Measurements from ENCODE around the gene PRPF18. TPM values are rescaled to one million over a fixed set of nuclear protein-coding genes. Genes with fewer than 3 reads are reported as not detected.
"Not testable (repeated sequence)": the region's sequence is repeated elsewhere in the genome, so short reads cannot be mapped to it uniquely, and the experiment has no call there.

The PRPF18 gene, protein sequence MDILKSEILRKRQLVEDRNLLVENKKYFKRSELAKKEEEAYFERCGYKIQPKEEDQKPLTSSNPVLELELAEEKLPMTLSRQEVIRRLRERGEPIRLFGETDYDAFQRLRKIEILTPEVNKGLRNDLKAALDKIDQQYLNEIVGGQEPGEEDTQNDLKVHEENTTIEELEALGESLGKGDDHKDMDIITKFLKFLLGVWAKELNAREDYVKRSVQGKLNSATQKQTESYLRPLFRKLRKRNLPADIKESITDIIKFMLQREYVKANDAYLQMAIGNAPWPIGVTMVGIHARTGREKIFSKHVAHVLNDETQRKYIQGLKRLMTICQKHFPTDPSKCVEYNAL
- total RNA-seq = 10 to 100 TPM; 18.0 to 40.2 TPM

DNA sequence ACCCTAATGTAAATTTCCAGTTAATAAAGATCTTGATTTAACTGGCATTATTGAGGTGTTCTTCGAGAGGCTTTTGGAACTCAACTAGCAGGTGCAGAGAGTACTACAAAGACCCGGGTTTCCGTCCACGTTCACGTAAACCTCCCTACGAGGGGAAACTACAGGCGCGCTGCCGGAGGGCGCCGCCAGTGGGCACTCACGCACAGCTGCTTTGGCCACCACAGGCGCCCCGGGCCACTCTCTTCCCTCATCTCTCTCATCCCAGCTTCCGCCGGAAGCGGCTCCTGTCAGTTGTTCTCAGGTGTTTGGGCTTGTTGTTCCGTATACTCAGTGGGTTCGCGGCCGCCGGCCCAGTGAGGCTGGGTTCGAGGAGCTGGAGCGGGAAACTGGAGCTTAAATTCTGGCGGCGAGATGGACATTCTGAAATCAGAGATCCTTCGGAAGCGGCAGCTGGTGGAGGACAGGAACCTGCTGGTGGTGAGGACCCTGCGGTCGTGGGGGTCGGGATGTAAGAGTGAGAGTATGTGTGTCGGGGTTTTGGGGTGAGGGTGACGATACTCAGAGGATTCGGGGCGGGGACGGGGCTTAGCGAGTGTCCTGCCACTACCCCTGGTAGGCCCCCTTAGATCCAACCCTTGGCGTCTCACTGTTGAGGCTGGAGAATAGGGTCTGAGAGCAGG is at the start of gene PRPF18:
Gene PRPF18 (plus strand): TSS at position 290 of the 680 bp plus-strand sequence. CDS start 122 bp downstream, at position 412.
- H3K4me3 ChIP-seq = peak within 1 kb of the TSS; percentile 81
- no peaks in the 10 kb centered on the region for H3K9me3 ChIP-seq
- peak; percentile 84 for DNase-seq (ENCODE audit: low spot score)
- no peaks in the 10 kb centered on the region for H3K27me3 ChIP-seq (replicated peaks; ENCODE audit: insufficient read depth)
- peaks cover 13 to 16% of the 10 kb centered on the region in 2 donors for H3K4me1 ChIP-seq (ENCODE audit: control insufficient read depth in 1 of 2, low read depth in 2 of 2)
- peak within 1 kb of the TSS in 1 of 2 donors; percentile 9 for H3K27ac ChIP-seq
- ATAC-seq (ENCODE audit: insufficient number of reproducible peaks, low FRiP score, low read depth) = peak; percentile 93
- TF ChIP-seq, protein P1, sequence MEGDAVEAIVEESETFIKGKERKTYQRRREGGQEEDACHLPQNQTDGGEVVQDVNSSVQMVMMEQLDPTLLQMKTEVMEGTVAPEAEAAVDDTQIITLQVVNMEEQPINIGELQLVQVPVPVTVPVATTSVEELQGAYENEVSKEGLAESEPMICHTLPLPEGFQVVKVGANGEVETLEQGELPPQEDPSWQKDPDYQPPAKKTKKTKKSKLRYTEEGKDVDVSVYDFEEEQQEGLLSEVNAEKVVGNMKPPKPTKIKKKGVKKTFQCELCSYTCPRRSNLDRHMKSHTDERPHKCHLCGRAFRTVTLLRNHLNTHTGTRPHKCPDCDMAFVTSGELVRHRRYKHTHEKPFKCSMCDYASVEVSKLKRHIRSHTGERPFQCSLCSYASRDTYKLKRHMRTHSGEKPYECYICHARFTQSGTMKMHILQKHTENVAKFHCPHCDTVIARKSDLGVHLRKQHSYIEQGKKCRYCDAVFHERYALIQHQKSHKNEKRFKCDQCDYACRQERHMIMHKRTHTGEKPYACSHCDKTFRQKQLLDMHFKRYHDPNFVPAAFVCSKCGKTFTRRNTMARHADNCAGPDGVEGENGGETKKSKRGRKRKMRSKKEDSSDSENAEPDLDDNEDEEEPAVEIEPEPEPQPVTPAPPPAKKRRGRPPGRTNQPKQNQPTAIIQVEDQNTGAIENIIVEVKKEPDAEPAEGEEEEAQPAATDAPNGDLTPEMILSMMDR (IDR thresholded peaks at IDR 0.05) = peak; percentile 93
- no peaks in the 10 kb centered on the region for H3K36me3 ChIP-seq

DNA sequence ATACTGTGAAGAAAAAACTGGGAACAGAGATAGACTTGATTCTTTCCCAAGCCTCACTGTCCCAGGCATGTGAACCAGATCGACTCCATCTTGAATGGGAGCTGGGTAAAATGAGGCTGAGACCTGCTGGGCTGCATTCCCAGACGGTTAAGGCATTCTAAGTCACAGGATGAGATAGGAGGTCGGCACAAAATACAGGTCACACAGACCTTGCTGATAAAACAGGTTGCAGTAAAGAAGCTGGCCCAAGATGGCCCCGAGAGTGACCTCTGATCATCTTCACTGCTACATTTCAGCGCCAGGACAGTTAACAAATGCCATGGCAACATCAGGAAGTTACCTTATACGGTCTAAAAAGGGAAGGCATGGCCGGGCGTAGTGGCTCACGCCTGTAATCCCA is 48.8 kb upstream of the PRPF18 start:
- ATAC-seq (ENCODE audit: insufficient number of reproducible peaks, low FRiP score, low read depth); DNase-seq (ENCODE audit: low spot score); H3K36me3 ChIP-seq: not testable (repeated sequence)

DNA sequence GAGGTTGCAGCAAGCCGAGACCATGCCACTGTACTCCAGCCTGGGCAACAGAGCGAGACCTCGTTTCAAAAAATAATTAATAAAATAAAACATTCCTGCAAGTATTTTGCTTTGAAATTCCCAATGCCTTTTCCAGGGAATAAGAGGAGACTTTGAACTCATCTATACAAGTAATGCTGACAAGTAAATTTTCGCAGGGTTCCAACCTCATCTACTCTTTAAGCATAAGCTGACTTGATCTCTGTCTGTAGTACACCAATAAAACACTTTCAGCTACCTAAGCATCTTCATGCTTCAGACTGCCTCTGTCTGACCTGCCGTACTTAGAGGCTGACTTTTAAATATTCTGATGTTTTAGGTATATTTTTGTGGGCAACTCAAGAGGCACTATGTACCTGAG is 44.2 kb upstream of the PRPF18 start:
- Histone ChIP-seq H3K27me3 (replicated peaks; ENCODE audit: insufficient read depth) (no peaks in the 10 kb centered on the region), H3K4me3 (no peak overlapping the region), H3K27ac (no peak overlapping the region), H3K36me3 (no peaks in the 10 kb centered on the region), H3K9me3 (no peaks in the 10 kb centered on the region), H3K4me1 (ENCODE audit: control insufficient read depth in 1 of 2, low read depth in 2 of 2) (no peaks in the 10 kb centered on the region)
- ATAC-seq (ENCODE audit: insufficient number of reproducible peaks, low FRiP score, low read depth) = no peak
- TF ChIP-seq, protein P1 (IDR thresholded peaks at IDR 0.05) = no peak
- no peak for DNase-seq (ENCODE audit: low spot score)

More for the DNA sequence above, 48.8 kb upstream of the PRPF18 start:
- not testable (repeated sequence) for H3K27me3 ChIP-seq (replicated peaks; ENCODE audit: insufficient read depth); H3K4me3 ChIP-seq; H3K4me1 ChIP-seq (ENCODE audit: control insufficient read depth in 1 of 2, low read depth in 2 of 2); H3K27ac ChIP-seq; H3K9me3 ChIP-seq

DNA sequence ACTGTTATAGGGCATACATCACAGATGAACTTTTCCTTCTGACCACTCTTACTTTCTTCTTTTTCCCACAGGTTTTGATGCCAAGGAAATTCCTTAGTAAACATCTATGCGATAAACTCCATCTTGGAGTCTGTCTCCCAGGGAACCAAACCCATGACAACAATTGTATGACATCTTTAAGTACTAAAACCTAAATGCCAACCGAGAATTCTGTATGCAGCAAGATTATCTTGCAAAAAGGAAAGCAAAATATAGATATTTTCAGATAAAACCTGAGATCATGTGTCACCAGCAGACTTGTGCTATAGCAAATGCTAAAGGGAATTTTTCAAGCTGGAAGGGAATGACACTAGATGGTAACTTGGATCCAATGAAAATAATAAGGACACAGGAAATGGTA is 36.0 kb upstream of the PRPF18 start:
- ATAC-seq (ENCODE audit: insufficient number of reproducible peaks, low FRiP score, low read depth) = no peak
- H3K27me3 ChIP-seq (replicated peaks; ENCODE audit: insufficient read depth) = no peaks in the 10 kb centered on the region
- no peak overlapping the region for H3K4me3 ChIP-seq
- TF ChIP-seq, protein P1 (IDR thresholded peaks at IDR 0.05) = no peak
- no peak for DNase-seq (ENCODE audit: low spot score)
- peaks cover 9% of the 10 kb centered on the region for H3K9me3 ChIP-seq
- H3K4me1 ChIP-seq (ENCODE audit: control insufficient read depth in 1 of 2, low read depth in 2 of 2) = no peaks in the 10 kb centered on the region
- H3K27ac ChIP-seq = no peak overlapping the region
- H3K36me3 ChIP-seq = no peaks in the 10 kb centered on the region

DNA sequence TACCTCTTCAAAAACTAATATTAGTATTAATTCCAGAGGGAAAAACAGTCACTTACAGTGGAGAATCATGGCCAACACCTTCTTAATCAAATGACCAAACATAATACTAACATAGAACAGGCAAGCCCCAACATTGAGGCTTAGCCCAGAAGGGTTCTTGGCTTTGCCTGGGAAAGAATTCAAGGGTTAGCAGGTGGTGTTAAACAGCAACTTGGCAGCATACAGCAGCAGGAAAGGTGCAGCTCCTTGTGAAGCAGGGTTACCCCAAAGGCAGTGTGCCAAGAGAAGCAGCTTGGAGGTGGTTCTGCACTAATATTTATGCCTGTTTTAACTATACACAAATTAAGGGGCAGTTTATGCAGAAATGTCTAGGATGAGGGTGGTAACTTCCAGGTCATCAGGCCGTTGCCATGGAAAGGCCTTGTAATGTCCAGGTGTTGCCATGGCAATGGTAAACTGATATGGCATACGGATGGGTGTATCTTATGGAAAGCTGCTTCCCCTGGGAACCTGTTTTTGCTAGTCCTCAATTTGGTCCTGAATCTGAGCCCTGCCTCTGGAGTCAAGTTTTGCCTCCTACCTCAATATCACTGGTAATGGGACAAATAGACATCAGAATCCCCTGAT is 30.8 kb upstream of the PRPF18 start:
- no peaks in the 10 kb centered on the region for H3K27me3 ChIP-seq (replicated peaks; ENCODE audit: insufficient read depth)
- H3K27ac ChIP-seq = no peak overlapping the region
- no peaks in the 10 kb centered on the region for H3K4me1 ChIP-seq (ENCODE audit: control insufficient read depth in 1 of 2, low read depth in 2 of 2)
- TF ChIP-seq, protein P1 (IDR thresholded peaks at IDR 0.05) = no peak
- DNase-seq (ENCODE audit: low spot score) = no peak
- H3K4me3 ChIP-seq = no peak overlapping the region
- peaks cover under 1% of the 10 kb centered on the region for H3K9me3 ChIP-seq
- ATAC-seq (ENCODE audit: insufficient number of reproducible peaks, low FRiP score, low read depth) = no peak
- no peaks in the 10 kb centered on the region for H3K36me3 ChIP-seq
